ENCODE measurements around the gene ANP32B.

- no peak for TF ChIP-seq ZNF274 (IDR thresholded peaks at IDR 0.05; ENCODE audit: low read depth, low read length)
- TF ChIP-seq SUZ12 (IDR thresholded peaks at IDR 0.05; ENCODE audit: extremely low read depth, insufficient read depth, insufficient read length) = no peak
- TF ChIP-seq YY1 (IDR thresholded peaks at IDR 0.05; ENCODE audit: insufficient read depth, insufficient read length) = no peak
These were observed 23.6 kb upstream of the ANP32B start for GRCh38 chr9:97959585-97959984.

Data from NT2/D1 (cell line).